ACC112 (cell line): ENCODE data around the gene PTPRB.
"Not testable (repeated sequence)": the region's sequence is repeated elsewhere in the genome, so short reads cannot be mapped to it uniquely, and the experiment has no call there.

Source experiments
- H2AFZ ChIP-seq: fragments of 200-600 bp; sonication (generic); one replicate; pipeline ENCODE4 v1.6.0; 2017; ENCODE audit warnings: antibody characterized with exemption, low read length; ENCODE audit not compliant: unreplicated experiment
- H3K27ac ChIP-seq: fragments of 200-600 bp; sonication (generic); 2 replicates; pipeline ENCODE4 v1.5.1; 2014; ENCODE audit warnings: low read depth, mild to moderate bottlenecking, antibody characterized with exemption, low read length, moderate library complexity
- H3K27me3 ChIP-seq: fragments of 200-600 bp; sonication (generic); 2 replicates; pipeline ENCODE4 v1.6.1; 2014; ENCODE audit warnings: mild to moderate bottlenecking, antibody characterized with exemption, low read length, moderate library complexity, mixed read lengths; ENCODE audit not compliant: insufficient read depth
- H3K36me3 ChIP-seq: fragments of 200-600 bp; sonication (generic); 2 replicates; pipeline ENCODE4 v1.6.1; 2016; ENCODE audit warnings: mild to moderate bottlenecking, antibody characterized with exemption, low read length, moderate library complexity, mixed read lengths; ENCODE audit not compliant: insufficient read depth
- H3K4me1 ChIP-seq: fragments of 200-600 bp; sonication (generic); one replicate; pipeline ENCODE4 v1.6.1; 2016; ENCODE audit warnings: low read length, mixed read lengths; ENCODE audit not compliant: insufficient read depth, unreplicated experiment, control insufficient read depth
- H3K4me3 ChIP-seq: fragments of 200-600 bp; sonication (generic); 2 replicates; pipeline ENCODE4 v1.5.1; 2014; ENCODE audit warnings: mild to moderate bottlenecking, low read depth, low read length
- H3K79me2 ChIP-seq: fragments of 200-600 bp; sonication (generic); one replicate; pipeline ENCODE4 v1.6.0; 2016; ENCODE audit warnings: low read length; ENCODE audit not compliant: control insufficient read depth, unreplicated experiment, insufficient read depth

Gene PTPRB

DNA sequence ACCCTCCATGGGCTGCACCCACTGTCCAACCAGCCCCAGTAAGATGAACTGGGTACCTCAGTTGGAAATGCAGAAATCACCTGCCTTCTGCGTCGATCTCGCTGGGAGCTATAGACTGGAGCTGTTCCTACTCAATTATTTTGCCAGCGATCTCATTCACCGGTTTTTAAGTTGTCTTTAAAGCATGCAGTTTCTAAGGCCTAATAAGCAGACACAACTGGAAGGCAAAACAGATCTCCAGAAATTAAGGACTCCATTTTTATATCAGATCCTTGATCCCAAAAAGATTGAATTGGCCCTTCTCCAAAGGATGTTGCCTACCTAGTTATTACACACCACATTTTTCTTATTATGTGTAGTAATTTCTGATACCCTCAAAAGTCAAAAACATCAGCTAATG, 139.7 kb downstream of the PTPRB start:
- Histone ChIP-seq H3K27ac (no peak overlapping the region), H3K36me3 (no peaks in the 10 kb centered on the region), H2AFZ (no peak overlapping the region), H3K4me1 (no peaks in the 10 kb centered on the region), H3K4me3 (no peak overlapping the region), H3K79me2 (no peaks in the 10 kb centered on the region), H3K27me3 (peaks cover 3% of the 10 kb centered on the region; the same call in 1 of the 2 replicates)

DNA sequence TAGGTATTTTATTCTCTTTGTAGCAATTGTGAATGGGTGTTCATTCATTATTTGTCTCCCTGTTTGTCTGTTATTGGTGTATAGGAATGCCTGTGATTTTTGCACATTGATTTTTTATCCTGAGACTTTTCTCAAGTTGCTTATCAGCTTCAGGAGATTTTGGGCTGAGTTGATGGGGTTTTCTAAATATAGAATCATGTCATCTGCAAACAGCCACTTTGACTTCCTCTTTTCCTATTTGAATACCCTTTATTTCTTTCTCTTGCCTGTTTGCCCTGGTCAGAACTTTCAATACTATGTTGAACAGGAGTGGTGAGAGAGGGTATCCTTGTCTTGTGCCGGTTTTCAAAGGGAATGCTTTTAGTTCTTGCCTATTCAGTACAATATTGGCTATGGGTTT, 144.3 kb downstream of the PTPRB start:
- H3K79me2 ChIP-seq, H3K4me3 ChIP-seq, H3K27me3 ChIP-seq, H3K36me3 ChIP-seq, H2AFZ ChIP-seq, H3K27ac ChIP-seq, H3K4me1 ChIP-seq: not testable (repeated sequence)

DNA sequence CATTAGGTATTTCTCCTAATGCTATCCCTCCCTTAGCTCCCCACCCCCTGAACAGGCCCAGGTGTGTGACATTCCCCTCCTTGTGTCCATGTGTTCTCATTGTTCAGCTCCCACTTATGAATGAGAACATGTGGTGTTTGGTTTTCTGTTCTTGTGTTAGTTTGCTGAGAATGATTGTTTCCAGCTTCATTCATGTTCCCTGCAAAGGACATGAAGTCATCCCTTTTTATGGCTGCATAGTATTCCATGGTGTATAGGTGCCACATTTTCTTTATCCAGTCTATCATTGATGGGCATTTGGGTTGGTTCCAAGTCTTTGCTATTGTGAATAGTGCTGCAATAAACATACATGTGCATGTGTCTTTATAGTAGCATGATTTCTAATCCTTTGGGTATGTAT, 146.3 kb downstream of the PTPRB start:
- H3K79me2 ChIP-seq, H3K4me1 ChIP-seq, H3K27me3 ChIP-seq, H3K4me3 ChIP-seq, H3K36me3 ChIP-seq, H3K27ac ChIP-seq, H2AFZ ChIP-seq: not testable (repeated sequence)

DNA sequence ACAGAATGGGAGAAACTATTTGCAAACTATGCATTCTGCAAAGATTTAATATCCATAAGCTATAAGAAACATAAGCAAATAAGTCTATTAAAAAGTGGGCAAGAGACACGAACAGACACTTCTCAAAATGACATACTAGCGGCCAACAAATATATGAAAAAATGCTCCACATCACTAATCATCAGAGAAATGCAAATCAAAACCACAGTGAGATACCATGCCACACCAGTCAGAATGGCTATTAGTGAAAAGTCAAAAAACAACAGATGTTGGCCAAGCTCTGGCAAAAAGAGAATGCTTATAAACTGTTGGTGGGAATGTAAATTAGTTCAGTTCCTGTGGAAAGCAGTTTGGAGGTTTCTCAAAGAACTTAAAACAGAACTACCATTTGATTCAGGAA, 149.8 kb downstream of the PTPRB start:
- Histone ChIP-seq H3K27ac (no peak overlapping the region), H3K79me2 (no peaks in the 10 kb centered on the region), H3K4me1 (no peaks in the 10 kb centered on the region), H2AFZ (no peak overlapping the region), H3K4me3 (no peak overlapping the region), H3K36me3 (no peaks in the 10 kb centered on the region), H3K27me3 (peaks cover 11% of the 10 kb centered on the region; the same call in 1 of the 2 replicates)

DNA sequence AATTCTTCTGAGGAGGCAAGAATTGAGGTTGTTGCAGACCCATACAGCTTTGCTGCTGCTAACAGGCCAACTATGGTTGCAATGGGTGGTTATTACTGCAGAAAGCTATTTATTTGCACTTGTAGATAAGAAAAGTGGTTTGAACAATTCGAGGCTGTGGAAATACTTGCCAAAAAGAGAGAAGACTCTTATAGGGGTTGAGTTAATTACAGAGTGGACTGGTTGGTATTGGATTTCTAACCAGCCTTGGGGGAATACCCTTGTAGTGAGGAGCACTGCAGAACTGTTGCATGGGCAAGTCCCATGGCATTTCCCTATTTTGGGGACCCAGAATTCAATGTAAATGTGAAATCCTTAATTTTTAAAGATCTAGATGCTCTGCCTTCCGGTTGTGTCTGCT, 150.6 kb downstream of the PTPRB start:
- Histone ChIP-seq H2AFZ (no peak overlapping the region), H3K27me3 (peaks cover 11% of the 10 kb centered on the region; the same call in 1 of the 2 replicates), H3K36me3 (no peaks in the 10 kb centered on the region), H3K4me3 (no peak overlapping the region), H3K27ac (no peak overlapping the region), H3K79me2 (no peaks in the 10 kb centered on the region), H3K4me1 (no peaks in the 10 kb centered on the region)

DNA sequence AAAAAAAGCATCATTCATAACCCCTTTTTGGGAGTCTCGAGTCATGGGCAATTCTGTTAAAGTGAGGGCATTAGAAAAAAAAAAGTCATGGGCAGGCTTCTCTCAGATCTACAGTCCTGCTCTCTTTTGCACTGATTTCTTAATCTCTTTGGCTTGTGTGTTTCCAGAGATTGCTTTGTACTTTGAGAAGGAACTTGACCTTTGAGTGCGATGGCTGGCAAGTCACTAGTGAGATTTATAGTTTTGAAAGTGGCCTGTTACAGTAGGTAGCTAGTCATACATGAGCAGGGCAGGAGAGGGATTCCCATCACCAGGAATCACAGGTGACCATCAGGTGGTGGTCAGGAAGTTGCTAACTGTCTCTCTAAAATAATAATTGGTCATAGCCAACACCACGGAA, 151.5 kb downstream of the PTPRB start:
- Histone ChIP-seq H3K79me2 (no peaks in the 10 kb centered on the region), H3K36me3 (no peaks in the 10 kb centered on the region), H3K27ac (no peak overlapping the region), H3K4me1 (no peaks in the 10 kb centered on the region), H2AFZ (no peak overlapping the region), H3K4me3 (no peak overlapping the region), H3K27me3 (peaks cover 11% of the 10 kb centered on the region; the same call in 1 of the 2 replicates)

DNA sequence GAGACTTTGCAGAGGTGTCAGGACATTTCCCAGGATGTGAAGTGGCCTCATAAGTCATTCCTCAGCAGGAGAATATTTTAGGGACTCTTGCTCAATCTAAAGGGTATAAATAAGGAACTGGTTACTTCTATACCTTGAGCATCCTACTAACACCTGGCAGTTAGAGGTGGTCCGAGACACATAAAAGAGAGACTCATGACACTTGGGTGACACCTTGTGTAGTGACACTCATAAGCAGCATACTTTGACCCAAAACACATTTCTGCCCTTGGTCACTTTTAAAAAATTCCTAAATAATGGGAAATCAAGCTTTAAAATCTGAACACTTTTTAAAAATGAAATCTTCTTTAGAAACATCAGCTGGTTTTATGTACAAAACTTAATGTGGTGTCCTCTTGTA, 152.8 kb downstream of the PTPRB start:
- Histone ChIP-seq H3K4me3 (no peak overlapping the region), H2AFZ (no peak overlapping the region), H3K4me1 (no peaks in the 10 kb centered on the region), H3K79me2 (no peaks in the 10 kb centered on the region), H3K27me3 (peaks cover 15% of the 10 kb centered on the region; the same call in 1 of the 2 replicates), H3K27ac (no peak overlapping the region), H3K36me3 (no peaks in the 10 kb centered on the region)

DNA sequence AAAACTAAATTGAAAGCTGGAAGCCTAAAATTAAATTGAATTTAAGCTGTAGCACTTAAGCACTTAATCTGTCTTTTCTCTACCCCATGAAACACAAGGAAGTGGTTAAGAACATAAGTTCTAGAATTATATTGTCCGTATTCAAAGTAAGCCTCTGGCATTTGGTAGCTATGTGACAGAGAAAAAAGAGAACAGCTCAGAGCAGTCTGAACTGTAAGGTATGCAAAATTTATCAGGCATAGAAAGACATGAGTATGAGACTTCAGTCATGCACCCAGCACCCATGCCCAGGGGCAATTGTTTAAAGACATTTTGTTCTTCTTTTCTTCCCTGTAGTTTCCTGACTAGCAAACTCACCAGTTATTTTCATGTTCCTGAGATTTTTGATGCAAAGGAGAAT, 154.5 kb downstream of the PTPRB start:
- no peak overlapping the region for H3K4me3 ChIP-seq
- no peaks in the 10 kb centered on the region for H3K36me3 ChIP-seq
- no peak overlapping the region for H3K27ac ChIP-seq
- H3K4me1 ChIP-seq, result no peaks in the 10 kb centered on the region
- no peak overlapping the region for H2AFZ ChIP-seq
- peaks cover 23% of the 10 kb centered on the region; the same call in 1 of the 2 replicates for H3K27me3 ChIP-seq
- H3K79me2 ChIP-seq, result no peaks in the 10 kb centered on the region

DNA sequence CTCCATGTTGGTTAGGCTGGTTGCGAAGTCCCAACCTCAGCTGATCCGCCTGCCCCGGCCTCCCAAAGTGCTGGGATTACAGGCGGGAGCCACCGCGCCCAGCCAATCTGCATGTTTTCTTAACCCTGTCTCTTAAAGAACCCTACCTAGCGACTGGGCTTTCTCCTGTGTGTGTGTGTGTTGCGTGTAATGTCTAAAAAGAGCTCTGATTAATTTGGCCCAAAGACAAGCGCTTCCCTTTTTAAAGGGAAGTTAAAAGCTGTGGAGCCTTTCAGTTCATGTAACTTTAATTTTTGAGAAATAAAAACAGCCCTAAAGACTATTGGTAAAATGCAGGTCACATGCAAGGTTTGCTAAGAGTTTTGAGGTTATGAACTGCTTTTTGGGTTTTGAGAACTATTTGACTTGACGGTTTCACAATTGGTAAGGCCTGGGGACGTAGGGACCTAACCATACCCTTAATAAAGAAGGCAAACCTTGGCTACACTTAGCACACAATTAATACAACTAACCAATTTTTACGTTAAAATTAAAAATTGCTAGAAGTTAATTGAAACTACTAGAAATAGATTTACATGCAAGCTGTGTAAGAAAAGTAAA, 167.9 kb downstream of the PTPRB start:
- Histone ChIP-seq H3K79me2 (no peaks in the 10 kb centered on the region), H3K4me1 (no peaks in the 10 kb centered on the region), H3K27ac (no peak overlapping the region), H3K4me3 (no peak overlapping the region), H3K36me3 (no peaks in the 10 kb centered on the region), H3K27me3 (0 out of 2 replicates have a peak, but pooled peaks cover 4% of the 10 kb centered on the region), H2AFZ (no peak overlapping the region)

DNA sequence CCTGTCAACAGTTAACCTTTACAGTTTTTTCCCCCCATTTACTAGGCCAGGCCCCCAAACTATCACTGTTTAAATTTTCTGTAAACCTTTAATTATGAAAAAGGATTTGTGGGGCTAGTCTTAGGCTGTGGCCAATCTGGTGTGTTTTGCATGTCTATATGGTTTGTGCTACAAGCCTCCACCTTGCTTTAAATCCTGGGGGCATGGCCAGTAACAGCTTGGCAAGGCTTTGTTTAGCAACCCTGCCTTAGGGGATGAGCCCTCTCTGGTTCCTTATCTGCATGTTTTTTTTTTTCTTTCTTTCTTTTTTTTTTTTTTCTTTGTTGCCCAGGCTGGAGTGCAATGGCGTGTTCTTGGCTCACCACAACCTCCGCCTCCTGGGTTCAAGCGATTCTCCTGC, 168.5 kb downstream of the PTPRB start:
- Histone ChIP-seq H3K79me2 (no peaks in the 10 kb centered on the region), H3K4me3 (no peak overlapping the region), H3K27me3 (0 out of 2 replicates have a peak, but pooled peaks cover 4% of the 10 kb centered on the region), H3K27ac (no peak overlapping the region), H3K36me3 (no peaks in the 10 kb centered on the region), H2AFZ (no peak overlapping the region), H3K4me1 (no peaks in the 10 kb centered on the region)

DNA sequence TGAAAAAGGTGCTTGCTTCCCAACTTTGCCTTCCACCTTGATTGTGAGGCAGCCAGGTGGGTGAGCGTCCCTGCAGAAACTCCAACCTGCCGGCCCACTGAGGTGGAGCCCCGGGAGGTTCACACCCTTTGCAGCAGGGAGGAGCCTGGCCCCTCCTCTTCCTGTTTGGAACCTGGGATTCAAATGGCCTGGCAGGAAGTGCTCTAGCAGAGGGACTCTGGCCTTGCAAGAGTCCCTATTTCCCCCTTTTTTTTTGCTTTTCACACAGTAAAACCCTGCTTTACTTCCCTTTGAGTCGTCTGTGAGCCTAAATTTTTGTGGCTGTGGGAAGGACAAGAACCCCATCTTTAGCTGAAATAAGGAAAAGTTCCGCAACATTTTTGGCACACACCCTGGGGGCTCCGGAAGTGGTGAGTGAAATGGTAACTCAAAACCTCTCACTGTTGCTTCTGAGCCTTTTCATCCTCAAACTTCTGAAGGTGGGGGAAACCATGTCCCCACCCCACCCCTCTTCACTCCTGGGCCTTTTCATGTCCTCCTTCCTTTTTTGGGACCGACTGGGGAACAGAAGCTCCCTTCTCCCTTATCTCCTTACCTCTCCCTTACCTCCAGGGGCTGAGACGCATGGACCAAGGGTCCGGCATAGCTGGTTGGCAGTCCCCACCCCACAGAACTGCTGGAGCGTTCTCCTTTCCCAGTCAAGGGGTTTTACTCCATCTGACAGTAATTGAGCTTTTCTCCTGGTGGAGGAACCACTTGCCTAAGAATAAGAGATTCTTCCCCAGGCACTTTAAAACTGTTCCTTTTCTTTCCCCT, 169.1 kb downstream of the PTPRB start:
- no peaks in the 10 kb centered on the region for H3K4me1 ChIP-seq
- no peaks in the 10 kb centered on the region for H3K79me2 ChIP-seq
- peaks cover 8% of the 10 kb centered on the region; the same call in 1 of the 2 replicates for H3K27me3 ChIP-seq
- H2AFZ ChIP-seq, result no peak overlapping the region
- H3K27ac ChIP-seq, result no peak overlapping the region
- no peaks in the 10 kb centered on the region for H3K36me3 ChIP-seq
- no peak overlapping the region for H3K4me3 ChIP-seq
